ENCODE data around the gene NSUN4.

Gene NSUN4

GRCh38 chr1:46408356-46409062 is 67.9 kb downstream of the NSUN4 start:
- no peak for DNase-seq

- no peak for DNase-seq
Measured at GRCh38 chr1:46409063-46409372, 68.4 kb downstream of the NSUN4 start.

GRCh38 chr1:46410156-46411009 is 69.8 kb downstream of the NSUN4 start:
- DNase-seq = no peak

- DNase-seq = no peak
Measured at GRCh38 chr1:46411010-46411405, 70.4 kb downstream of the NSUN4 start.

All from NCI-H1436 treated with DMSO at 0.1 percent for 48 hours (cell line).